HUDEP-2 (cell line): ENCODE measurements around the gene SPATS2.
"Not testable (repeated sequence)": the region's sequence is repeated elsewhere in the genome, so short reads cannot be mapped to it uniquely, and the experiment has no call there.

ENCODE experiments used
- DNase-seq, 76 experiments: peaks; one replicate each; lab custom pipeline; 2025; ENCODE audit not compliant: unreplicated experiment in 76 of 76; lab: John Stamatoyannopoulos, UW

Gene SPATS2

DNA sequence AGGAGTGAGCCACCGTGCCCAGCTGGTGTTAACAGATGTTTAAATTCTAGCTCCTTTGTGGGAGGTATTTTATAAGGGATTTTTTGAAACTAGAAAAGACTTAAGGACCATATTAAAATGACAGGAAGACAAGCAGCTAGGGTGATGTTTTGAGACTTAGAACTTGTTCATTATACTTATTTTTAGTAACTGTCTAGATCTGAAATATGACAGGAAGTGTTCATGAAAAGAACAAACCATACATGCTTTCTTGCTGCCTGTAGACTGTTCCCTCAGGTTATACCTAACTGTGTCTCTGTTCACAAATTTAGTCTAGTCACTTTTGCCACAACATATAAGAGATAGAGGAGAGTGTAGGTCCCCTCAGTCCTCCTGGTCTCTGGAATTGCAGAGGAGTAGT lies 134.6 kb downstream of the SPATS2 start:
- DNase-seq = no peak

DNA sequence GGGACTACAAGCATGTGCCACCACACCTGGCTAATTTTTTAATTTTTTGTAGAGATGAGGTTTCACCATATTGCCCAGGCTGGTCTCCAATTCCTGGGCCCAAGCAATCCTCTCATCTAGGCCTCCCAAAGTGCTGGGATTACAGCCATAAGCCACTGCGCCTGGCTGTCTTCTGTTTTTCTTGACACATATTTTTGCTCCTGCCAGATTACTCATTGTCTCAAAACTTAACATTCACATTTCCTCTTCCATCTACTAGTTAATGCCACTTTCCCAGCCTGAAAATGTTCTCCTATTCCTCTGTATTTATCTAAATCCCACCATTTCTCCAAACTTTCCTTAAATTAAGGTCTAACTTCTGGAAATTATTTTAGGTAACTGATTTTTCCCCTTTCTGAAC lies 135.3 kb downstream of the SPATS2 start:
- DNase-seq = no peak

- no peak for DNase-seq
Observed at GRCh38 chr12:49503674-49504180, 136.5 kb downstream of the SPATS2 start.

GRCh38 chr12:49505672-49506071 lies 138.4 kb downstream of the SPATS2 start:
- DNase-seq = no peak

GRCh38 chr12:49507139-49507538 lies 139.9 kb downstream of the SPATS2 start:
- DNase-seq = no peak

- not testable (repeated sequence) for DNase-seq
Observed at GRCh38 chr12:49509681-49510080, 142.4 kb downstream of the SPATS2 start.

DNA sequence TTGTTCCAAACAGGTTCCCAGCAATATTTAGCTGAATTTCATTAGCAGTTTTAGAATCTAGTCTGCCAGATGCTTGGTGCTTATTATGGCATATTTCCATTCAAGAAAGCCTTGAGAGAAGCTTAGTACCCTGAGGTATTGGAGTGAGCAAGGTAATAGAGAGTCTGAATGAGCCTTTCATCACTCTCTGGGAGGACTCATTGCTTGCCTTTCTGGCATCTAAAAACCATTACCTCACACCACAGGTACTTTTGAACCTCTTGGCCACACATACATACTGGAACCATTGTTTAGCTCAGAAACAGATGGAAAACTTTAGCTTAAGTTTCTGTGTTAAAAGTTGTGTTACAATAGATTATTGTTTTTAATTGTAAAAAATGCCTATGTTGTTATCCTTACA lies 144.1 kb downstream of the SPATS2 start:
- no peak for DNase-seq

- no peak for DNase-seq
Observed at GRCh38 chr12:49512546-49512945, 145.3 kb downstream of the SPATS2 start.

DNA sequence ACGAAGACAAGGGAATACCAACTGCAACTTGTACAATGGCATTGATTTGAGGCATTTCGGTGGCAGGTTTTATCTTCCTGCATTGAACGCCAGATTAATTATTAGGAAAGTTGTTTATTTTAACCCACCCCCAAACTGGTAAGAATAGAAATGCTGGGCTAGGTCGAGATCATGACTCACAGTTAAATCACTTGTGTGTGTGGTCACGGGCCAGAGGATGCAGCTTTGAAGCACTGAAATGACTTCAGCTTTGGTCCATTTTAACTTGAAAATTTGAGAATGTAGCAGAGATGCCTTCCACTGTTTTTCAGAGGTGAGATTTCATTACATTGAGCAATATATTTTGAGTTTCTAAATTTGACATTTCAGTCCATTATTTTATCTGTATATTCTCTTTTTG lies 148.0 kb downstream of the SPATS2 start:
- DNase-seq = no peak

GRCh38 chr12:49518914-49519573 lies 151.8 kb downstream of the SPATS2 start:
- DNase-seq = no peak

- no peak for DNase-seq
Observed at GRCh38 chr12:49519574-49519936, 152.3 kb downstream of the SPATS2 start.

GRCh38 chr12:49521389-49521788 lies 154.1 kb downstream of the SPATS2 start:
- no peak for DNase-seq

GRCh38 chr12:49524660-49525324 lies 157.5 kb downstream of the SPATS2 start:
- DNase-seq = peak in 24 of 76 experiments; percentile 4 to 51 (median 24)

GRCh38 chr12:49525942-49526341 lies 158.7 kb downstream of the SPATS2 start:
- no peak for DNase-seq

GRCh38 chr12:49527361-49528130 lies 160.3 kb downstream of the SPATS2 start:
- DNase-seq = no peak

- DNase-seq = peak in 2 of 76 experiments; percentile 10 to 24
Observed at GRCh38 chr12:49529414-49529813, 162.2 kb downstream of the SPATS2 start.

DNA sequence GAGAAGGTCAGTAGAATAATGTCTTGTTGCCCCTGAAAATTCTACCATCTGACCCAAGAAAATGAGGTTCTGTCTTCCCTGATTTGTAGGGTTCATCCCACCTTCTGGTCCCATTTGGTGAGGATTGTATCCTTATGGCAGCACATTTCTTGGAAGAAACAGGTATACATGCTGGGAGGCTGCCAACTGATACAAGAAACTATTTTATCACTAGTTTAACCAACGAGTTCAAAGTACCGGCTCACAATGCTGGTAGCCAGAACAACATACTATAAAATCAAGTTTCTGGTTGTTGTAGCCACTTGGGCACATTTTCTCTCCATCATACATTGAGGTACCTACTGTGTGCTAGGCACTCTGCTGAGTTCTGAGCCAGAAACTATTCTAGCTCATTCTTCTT lies 164.5 kb downstream of the SPATS2 start:
- no peak for DNase-seq

DNA sequence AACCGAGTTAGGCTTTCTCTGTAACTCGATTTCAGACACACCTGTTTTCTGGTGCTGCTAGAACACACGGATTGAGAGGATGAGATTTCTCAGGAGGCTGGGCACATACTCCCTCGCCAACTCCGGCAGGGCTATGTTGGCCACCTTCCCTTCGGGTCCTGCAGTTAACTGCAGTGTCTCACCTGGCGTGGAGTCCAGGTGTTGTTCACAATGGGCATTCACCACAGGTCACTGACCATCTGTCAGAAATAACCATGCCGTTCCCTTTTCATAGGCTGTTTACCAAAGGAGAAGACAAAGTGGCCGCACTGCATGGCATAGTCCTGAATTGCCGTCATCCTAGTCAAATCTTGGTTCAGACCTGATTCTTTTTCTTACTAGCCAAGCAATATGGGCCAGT lies 166.1 kb downstream of the SPATS2 start:
- no peak for DNase-seq

- not testable (repeated sequence) for DNase-seq
Observed at GRCh38 chr12:49534122-49534521, 166.9 kb downstream of the SPATS2 start.

GRCh38 chr12:49534731-49535278 lies 167.5 kb downstream of the SPATS2 start:
- DNase-seq = no peak

GRCh38 chr12:49535921-49536525 lies 168.8 kb downstream of the SPATS2 start:
- DNase-seq = no peak
